ENCODE results near the gene KCNG1. TPM values are rescaled to one million over a fixed set of nuclear protein-coding genes. Genes with fewer than 3 reads are reported as not detected.

Gene KCNG1
- total RNA-seq, 1 donor from 2014 or later = not detected

DNA sequence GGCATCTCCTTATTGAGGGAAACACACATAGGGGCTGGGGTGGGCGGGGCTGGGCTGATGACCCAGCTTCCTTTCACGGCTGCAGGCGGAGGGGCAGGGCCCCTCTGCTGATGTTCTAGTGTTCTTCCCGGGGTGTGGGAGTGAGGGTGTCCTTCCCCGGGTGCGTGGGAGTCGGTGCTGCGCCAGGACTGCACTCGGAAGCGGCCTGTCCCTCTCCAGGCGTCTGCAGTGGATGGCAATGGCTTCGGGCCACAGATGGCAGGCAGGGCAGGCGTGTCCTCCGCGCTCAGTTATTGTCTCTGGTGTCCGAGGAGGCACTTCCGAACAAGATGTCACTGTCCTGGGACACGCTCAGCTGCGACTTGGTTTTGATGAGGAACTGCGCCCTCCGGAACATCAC lies 19.2 kb downstream of the KCNG1 start:
- Histone ChIP-seq H3K27ac (no peak overlapping the region), H3K4me3 (no peak overlapping the region), H3K27me3 (no peaks in the 10 kb centered on the region), H3K36me3 (no peaks in the 10 kb centered on the region), H3K4me1 (no peaks in the 10 kb centered on the region), H3K9me3 (no peaks in the 10 kb centered on the region)
- intact Hi-C loops (cut with DNase I) = no loop called here
- TF ChIP-seq CTCF (IDR thresholded peaks at IDR 0.05) = no peak
- ATAC-seq (no peak), DNase-seq (no peak)

GRCh38 chr20:51002633-51003032 lies 20.3 kb downstream of the KCNG1 start:
- intact Hi-C loops (cut with DNase I) = no loop called here
- Histone ChIP-seq H3K9me3 (no peaks in the 10 kb centered on the region), H3K4me3 (no peak overlapping the region), H3K36me3 (no peaks in the 10 kb centered on the region), H3K27ac (no peak overlapping the region), H3K4me1 (no peaks in the 10 kb centered on the region), H3K27me3 (peaks cover 6% of the 10 kb centered on the region)
- DNase-seq = no peak
- ATAC-seq = no peak
- no peak for TF ChIP-seq CTCF (IDR thresholded peaks at IDR 0.05)

- DNase-seq = no peak
- no peaks in the 10 kb centered on the region for H3K4me1 ChIP-seq
- TF ChIP-seq CTCF (IDR thresholded peaks at IDR 0.05) = no peak
- no peak overlapping the region for H3K4me3 ChIP-seq
- no peak for ATAC-seq
- no peak overlapping the region for H3K27ac ChIP-seq
- H3K36me3 ChIP-seq = no peaks in the 10 kb centered on the region
- no peaks in the 10 kb centered on the region for H3K9me3 ChIP-seq
- intact Hi-C loops (cut with DNase I) = no loop called here
- H3K27me3 ChIP-seq = peaks cover 6% of the 10 kb centered on the region
Observed at GRCh38 chr20:51001430-51002265, 21.3 kb downstream of the KCNG1 start.

DNA sequence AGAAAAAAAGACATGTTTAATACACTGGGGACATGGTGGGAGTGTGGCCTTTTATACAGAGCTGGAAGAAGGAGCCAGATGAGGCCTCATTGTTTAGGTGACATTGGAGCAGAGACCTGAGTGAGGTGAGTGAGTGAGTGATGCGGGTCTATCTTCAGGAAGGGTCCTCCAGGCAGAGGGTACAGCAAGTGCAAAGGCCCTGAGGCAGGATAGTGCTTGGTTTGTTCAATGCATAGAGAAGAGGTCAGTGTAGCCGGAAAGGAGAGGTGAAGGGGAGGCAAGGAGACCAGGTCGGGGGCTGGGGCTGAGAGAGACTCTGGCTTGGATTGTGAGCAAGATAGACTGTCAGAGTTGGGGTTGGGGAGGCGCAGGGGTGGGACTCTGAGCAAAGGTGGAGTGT lies 23.6 kb downstream of the KCNG1 start:
- no peak for TF ChIP-seq CTCF (IDR thresholded peaks at IDR 0.05)
- ATAC-seq = no peak

GRCh38 chr20:50996901-50997865 lies 25.7 kb downstream of the KCNG1 start:
- no peak for DNase-seq
- no peaks in the 10 kb centered on the region for H3K9me3 ChIP-seq
- peaks cover 6% of the 10 kb centered on the region for H3K27me3 ChIP-seq
- intact Hi-C loops (cut with DNase I) = no loop called here
- H3K4me1 ChIP-seq = no peaks in the 10 kb centered on the region
- H3K36me3 ChIP-seq = no peaks in the 10 kb centered on the region
- no peak overlapping the region for H3K27ac ChIP-seq
- no peak for TF ChIP-seq CTCF (IDR thresholded peaks at IDR 0.05)
- ATAC-seq = no peak
- no peak overlapping the region for H3K4me3 ChIP-seq

More for the DNA sequence above, 23.6 kb downstream of the KCNG1 start:
- Histone ChIP-seq H3K36me3 (no peaks in the 10 kb centered on the region), H3K4me1 (no peaks in the 10 kb centered on the region), H3K27me3 (peaks cover 6% of the 10 kb centered on the region), H3K4me3 (no peak overlapping the region), H3K9me3 (no peaks in the 10 kb centered on the region), H3K27ac (no peak overlapping the region)
- DNase-seq = no peak
- intact Hi-C loops (cut with DNase I) = no loop called here
